Endothelial cell of umbilical vein (primary cell): ENCODE results near the gene GPATCH1.

Experiments
- EZH2 ChIP-seq: IDR thresholded peaks from 2 replicates; pipeline ENCODE4 v1.6.1; 2012; ENCODE audit warnings: borderline replicate concordance, low read depth, mild to moderate bottlenecking, moderate library complexity, low read length, inconsistent platforms; ENCODE audit not compliant: severe bottlenecking
- JUN ChIP-seq: IDR thresholded peaks from 2 replicates; pipeline ENCODE4 v1.6.1; 2011; ENCODE audit warnings: borderline replicate concordance, low read depth; ENCODE audit not compliant: insufficient read length, insufficient read depth
- MYC ChIP-seq: IDR thresholded peaks from one replicate; pipeline ENCODE4 v1.6.1; 2011; ENCODE audit warnings: mild to moderate bottlenecking, low read depth, low read length
- POLR2A ChIP-seq: IDR thresholded peaks from 2 replicates; pipeline ENCODE4 v1.6.1; 2012; ENCODE audit warnings: low read depth, mild to moderate bottlenecking, control low read depth, low read length
- POLR2AphosphoS5 ChIP-seq: IDR thresholded peaks from 2 replicates; pipeline ENCODE4 v1.6.1; 2012; ENCODE audit warnings: low read depth, mild to moderate bottlenecking, control low read depth, low read length, moderate library complexity; ENCODE audit not compliant: insufficient read depth
- TF ChIP-seq, protein P1 (sequence below), 2 donors: IDR thresholded peaks; 1 replicate in 1 of 2; 2 replicates in 1 of 2; pipeline ENCODE4 v1.5.1; 2011; ENCODE audit warnings: low read length in 2 of 2, mild to moderate bottlenecking in 2 of 2, moderate library complexity in 2 of 2, control low read depth in 1 of 2, inconsistent platforms in 1 of 2, low read depth in 1 of 2; ENCODE audit not compliant: insufficient read depth in 1 of 2; ENCODE audit errors: extremely low read depth in 1 of 2

DNA sequence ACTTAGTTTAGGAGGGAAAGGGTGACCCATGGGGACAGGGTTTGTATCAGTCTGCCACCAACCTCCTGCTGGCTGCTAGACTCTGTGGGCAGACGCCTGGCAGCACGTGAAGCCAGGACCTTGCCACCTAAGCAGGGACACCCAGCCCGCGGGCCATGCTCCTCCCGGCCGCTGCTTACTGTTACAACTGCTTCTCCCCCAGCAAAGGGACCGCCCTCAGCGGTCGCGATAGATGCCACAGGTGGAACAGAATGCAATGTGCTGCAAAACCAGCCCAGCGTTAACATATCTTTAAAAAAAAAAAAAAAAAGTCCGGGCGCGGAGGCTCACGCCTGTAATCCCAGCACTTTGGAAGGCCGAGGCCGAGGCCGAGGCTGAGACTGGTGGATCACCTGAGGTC, 14.4 kb upstream of the GPATCH1 start:
- TF ChIP-seq POLR2AphosphoS5 = no peak
- TF ChIP-seq, protein P1, sequence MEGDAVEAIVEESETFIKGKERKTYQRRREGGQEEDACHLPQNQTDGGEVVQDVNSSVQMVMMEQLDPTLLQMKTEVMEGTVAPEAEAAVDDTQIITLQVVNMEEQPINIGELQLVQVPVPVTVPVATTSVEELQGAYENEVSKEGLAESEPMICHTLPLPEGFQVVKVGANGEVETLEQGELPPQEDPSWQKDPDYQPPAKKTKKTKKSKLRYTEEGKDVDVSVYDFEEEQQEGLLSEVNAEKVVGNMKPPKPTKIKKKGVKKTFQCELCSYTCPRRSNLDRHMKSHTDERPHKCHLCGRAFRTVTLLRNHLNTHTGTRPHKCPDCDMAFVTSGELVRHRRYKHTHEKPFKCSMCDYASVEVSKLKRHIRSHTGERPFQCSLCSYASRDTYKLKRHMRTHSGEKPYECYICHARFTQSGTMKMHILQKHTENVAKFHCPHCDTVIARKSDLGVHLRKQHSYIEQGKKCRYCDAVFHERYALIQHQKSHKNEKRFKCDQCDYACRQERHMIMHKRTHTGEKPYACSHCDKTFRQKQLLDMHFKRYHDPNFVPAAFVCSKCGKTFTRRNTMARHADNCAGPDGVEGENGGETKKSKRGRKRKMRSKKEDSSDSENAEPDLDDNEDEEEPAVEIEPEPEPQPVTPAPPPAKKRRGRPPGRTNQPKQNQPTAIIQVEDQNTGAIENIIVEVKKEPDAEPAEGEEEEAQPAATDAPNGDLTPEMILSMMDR (IDR thresholded peaks at IDR 0.05; ENCODE audit: extremely low read depth in 1 of 2, insufficient read depth in 1 of 2, low read depth in 1 of 2, low read length in 2 of 2) = no peak
- TF ChIP-seq POLR2A = no peak
- TF ChIP-seq EZH2 = no peak
- no peak for TF ChIP-seq JUN
- no peak for TF ChIP-seq MYC
